Activated CD4-positive, alpha-beta T cell treated with anti-CD3 and anti-CD28 coated beads, Interleukin-2, amount 50 U/mL, for 48 hours (primary cell): ENCODE measurements around the gene MAP2K3.

Experiments
- DNase-seq, 2 experiments: peaks; one replicate each; pipeline ENCODE4 v3.0.0-alpha.2; 2020

The MAP2K3 gene

DNA sequence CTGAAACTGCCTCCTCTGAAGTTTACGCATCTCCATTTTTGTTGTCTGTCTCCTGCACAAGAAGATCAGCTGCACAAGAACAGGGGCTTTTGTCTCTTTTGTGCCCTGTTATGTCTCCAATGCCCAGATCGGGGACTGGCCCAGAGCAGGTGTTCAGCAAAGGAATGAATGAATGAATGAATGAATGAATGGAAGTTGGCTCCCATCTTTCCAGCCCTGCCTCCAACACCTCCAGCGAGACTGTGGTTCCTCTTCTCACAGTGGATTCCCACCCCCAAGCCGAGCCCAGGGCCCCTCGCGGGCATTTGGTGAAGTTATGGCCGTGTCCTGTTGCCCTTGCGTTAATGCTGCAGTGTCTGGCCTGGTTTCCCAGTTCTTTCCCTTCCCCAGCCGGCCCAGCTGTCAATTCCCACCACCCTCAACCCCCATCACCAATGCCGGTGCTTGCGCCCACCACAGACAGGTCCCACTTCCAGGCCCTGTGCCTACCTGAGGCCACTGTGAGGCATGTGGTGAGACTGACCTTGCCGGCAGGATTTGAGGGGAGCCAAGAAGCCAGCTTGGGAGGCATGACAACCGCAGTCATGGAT is 70.4 kb downstream of the MAP2K3 start:
- no peak for DNase-seq

DNA sequence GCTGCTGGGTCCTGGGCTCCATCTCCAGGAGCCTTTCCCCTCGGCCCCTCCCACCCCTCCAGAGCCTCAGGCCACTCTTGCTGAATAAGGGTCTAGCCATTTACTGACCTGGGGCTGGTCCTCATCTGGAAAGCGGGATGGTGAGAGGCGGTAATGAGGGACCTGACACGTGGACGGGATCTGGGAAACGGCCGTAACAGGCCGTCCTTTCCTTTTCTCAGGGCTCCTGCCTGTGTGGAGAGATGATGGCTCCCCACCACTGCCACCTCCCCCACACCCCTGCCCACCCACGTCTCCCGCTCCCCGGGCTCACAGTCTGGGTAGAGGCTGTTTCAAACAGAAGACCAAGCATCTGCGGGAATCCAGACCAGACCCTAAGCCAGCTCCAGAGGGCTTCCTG is 71.1 kb downstream of the MAP2K3 start:
- DNase-seq = no peak

DNA sequence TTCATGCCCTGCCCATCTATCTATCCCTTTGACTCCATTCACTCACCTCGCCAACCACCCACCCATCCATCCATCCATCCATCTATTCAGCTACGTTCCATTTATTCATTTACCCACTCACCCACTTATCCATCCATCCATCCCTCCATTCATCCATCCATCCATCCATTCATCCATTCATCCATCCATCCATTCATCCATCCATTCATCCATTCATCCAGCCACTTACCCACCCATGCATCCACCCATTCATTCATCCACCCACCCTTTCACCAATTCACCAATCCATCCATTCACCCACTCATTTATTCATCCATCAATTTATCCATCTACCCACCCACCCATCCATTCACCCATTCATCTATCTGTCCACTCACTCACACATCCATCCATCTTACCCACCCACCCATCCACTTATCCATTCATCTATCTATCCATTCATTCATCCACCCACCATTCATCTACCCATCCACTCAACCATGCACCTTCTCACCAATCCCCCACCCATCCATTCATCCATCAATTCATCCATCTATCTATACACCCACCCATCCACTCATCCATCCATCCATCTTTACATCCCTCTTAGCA is 72.1 kb downstream of the MAP2K3 start:
- DNase-seq = no peak

DNA sequence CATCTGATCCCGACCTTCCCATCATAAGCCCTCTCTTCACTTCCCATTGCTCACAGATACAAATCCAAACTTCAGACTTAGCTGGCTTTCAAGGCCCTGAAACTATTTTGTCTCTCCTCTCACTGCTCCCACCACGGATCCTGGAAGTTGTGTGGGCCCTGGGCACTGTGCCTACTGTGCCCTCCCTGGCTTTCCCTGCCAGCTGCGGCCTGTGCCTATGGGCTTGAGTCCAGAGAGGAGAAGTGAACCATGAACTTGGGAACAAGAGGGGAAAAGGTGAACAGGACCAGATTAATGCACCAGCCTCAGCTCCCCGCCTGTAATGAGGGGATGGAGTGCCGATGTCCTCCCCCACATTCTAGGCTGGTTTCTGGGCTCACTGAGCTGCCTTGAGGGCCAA is 72.8 kb downstream of the MAP2K3 start:
- no peak for DNase-seq

DNA sequence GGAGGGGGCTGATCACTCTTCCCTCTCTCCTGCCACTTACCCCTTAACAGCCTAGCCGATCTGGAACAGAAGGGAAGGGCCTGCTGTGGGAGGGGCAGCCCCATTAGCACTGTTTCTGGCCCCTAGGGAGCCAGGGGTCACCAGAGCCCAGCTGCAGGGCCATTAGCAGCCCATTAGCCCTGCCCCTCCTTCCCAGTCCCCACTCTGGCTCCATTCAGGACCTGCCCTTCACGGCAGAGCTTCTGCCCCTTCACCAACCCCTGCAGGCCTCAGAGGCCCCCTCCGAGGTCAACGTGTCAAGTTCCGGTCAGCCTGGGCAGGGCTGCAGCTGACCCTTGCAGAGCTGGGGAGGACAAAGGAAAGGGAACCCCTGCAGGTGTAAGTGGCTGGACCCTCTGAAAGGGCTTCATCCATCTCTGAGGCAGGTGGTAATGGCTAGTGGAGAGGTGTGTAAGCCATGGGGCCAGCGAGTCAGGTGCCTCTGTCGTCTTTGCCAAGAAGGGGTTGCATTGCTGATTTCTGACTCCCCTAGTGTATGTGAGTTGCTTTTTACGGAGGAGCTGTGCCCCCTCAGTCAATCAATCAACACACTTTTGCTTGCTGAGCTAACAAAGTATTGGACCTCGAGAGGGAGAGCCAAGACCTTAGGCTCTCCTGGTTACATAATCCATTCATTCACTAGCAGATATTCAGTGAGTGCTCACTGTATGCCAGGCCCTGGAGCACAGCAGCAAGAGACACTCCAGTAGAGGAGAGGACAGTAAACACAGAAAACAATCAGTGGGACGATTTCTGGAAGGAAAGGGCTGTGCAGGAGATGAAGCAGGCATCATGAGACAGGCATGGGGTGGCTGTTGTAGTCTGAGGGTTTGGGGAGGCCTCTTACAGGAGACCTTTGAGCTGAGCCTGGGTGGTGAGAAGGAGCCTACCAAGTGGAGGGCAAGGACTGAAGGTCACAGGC is 73.5 kb downstream of the MAP2K3 start:
- no peak for DNase-seq

- no peak for DNase-seq
Measured at GRCh38 chr17:21358682-21359482, 74.4 kb downstream of the MAP2K3 start.

GRCh38 chr17:21359483-21359840 is 75.0 kb downstream of the MAP2K3 start:
- DNase-seq = no peak

DNA sequence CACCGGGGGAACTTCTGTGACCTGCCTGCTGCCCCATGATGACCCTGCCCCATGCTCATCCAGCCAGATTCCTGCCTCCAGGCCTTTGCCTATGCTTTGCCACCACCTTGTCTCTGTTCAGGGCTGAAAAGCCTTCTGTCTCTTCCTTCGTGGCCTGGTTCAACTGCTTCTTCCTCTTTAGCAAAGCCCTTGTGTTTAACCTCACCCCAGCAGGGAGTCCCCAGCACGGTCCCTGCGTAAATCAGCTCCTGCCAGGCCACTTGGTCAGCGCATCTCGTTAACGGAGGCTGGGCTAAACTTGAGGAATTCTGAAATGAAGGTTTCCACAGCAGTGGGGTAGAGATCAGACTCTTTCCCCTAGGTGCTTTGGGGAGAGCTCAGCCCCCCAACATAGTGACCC is 75.5 kb downstream of the MAP2K3 start:
- no peak for DNase-seq

- no peak for DNase-seq
Measured at GRCh38 chr17:21361020-21361809, 76.7 kb downstream of the MAP2K3 start.

- DNase-seq = no peak
Measured at GRCh38 chr17:21362331-21362931, 77.9 kb downstream of the MAP2K3 start.

GRCh38 chr17:21363776-21364642 is 79.5 kb downstream of the MAP2K3 start:
- DNase-seq = no peak
